PC-9 (cell line): ENCODE measurements around the gene TAOK2. TPM values are rescaled to one million over a fixed set of nuclear protein-coding genes. Genes with fewer than 3 reads are reported as not detected.

Experiments
- total RNA-seq: library from RNA; stranded (reverse); gene quantifications from 2 replicates; pipeline ENCODE4 v1.2.3, GENCODE V29; 2021

The TAOK2 gene
- total RNA-seq, 1 experiment from 2014 or later, result 82.9 TPM

Other genes starting within 250 kb of the TAOK2 start
- not detected in 2 replicates for gene C16orf54, start 227.9 kb upstream of the TAOK2 start, total RNA-seq
- gene ZG16, start 195.6 kb upstream of the TAOK2 start, total RNA-seq, result 0.13 and 0.26 TPM in 2 replicates
- 179 and 195 TPM in 2 replicates for gene KIF22, start 183.1 kb upstream of the TAOK2 start, total RNA-seq
- 463 and 481 TPM in 2 replicates for gene MAZ, start 167.3 kb upstream of the TAOK2 start, total RNA-seq
- 4.9 and 6.3 TPM in 2 replicates for gene PRRT2, start 161.7 kb upstream of the TAOK2 start, total RNA-seq
- 27.5 and 44.6 TPM in 2 replicates for gene PAGR1, start 157.7 kb upstream of the TAOK2 start, total RNA-seq
- gene MVP, start 153.4 kb upstream of the TAOK2 start, total RNA-seq, result 197 and 208 TPM in 2 replicates
- gene CDIPT, start 110.6 kb upstream of the TAOK2 start, total RNA-seq, result 90.6 and 133 TPM in 2 replicates
- gene SEZ6L2, start 74.3 kb upstream of the TAOK2 start, total RNA-seq, result 46.5 and 64.0 TPM in 2 replicates
- gene ASPHD1, start 73.4 kb upstream of the TAOK2 start, total RNA-seq, result 8.3 and 11.3 TPM in 2 replicates
- gene KCTD13, start 47.6 kb upstream of the TAOK2 start, total RNA-seq, result 52.7 and 72.0 TPM in 2 replicates
- 141 and 203 TPM in 2 replicates for gene TMEM219, start 11.8 kb upstream of the TAOK2 start, total RNA-seq
- gene HIRIP3, start 21.7 kb downstream of the TAOK2 start, total RNA-seq, result 27.0 and 27.3 TPM in 2 replicates
- 102 TPM in 2 replicates for gene INO80E, start 22.4 kb downstream of the TAOK2 start, total RNA-seq
- gene DOC2A, start 37.2 kb downstream of the TAOK2 start, total RNA-seq, result 11.0 and 11.3 TPM in 2 replicates
- not detected in 2 replicates for gene C16orf92, start 49.3 kb downstream of the TAOK2 start, total RNA-seq
- gene TLCD3B, start 57.4 kb downstream of the TAOK2 start, total RNA-seq, result 5.8 and 9.7 TPM in 2 replicates
- gene ALDOA, start 91.9 kb downstream of the TAOK2 start, total RNA-seq, result 2,395 and 3,090 TPM in 2 replicates
- gene PPP4C, start 102.1 kb downstream of the TAOK2 start, total RNA-seq, result 246 and 268 TPM in 2 replicates
- 8.3 and 9.6 TPM in 2 replicates for gene TBX6, start 118.1 kb downstream of the TAOK2 start, total RNA-seq
- 95.4 and 129 TPM in 2 replicates for gene YPEL3, start 122.3 kb downstream of the TAOK2 start, total RNA-seq
- 27.5 and 32.1 TPM in 2 replicates for gene GDPD3, start 139.7 kb downstream of the TAOK2 start, total RNA-seq
- 113 and 133 TPM in 2 replicates for gene MAPK3, start 149.4 kb downstream of the TAOK2 start, total RNA-seq
- 7.9 and 12.2 TPM in 2 replicates for gene CORO1A, start 209.7 kb downstream of the TAOK2 start, total RNA-seq
- gene BOLA2B, start 219.8 kb downstream of the TAOK2 start, total RNA-seq, result 258 and 379 TPM in 2 replicates
- gene SLX1A, start 220.0 kb downstream of the TAOK2 start, total RNA-seq, result 100 and 252 TPM in 2 replicates
- gene SULT1A3, start 225.4 kb downstream of the TAOK2 start, total RNA-seq, result 95.2 and 103 TPM in 2 replicates